ENCODE data around the gene SPDYE8.
"Not testable (repeated sequence)": the region's sequence is repeated elsewhere in the genome, so short reads cannot be mapped to it uniquely, and the experiment has no call there.

The SPDYE8 gene

GRCh38 chr7:72975656-72976286 lies 53.8 kb downstream of the SPDYE8 start:
- H3K9me3 ChIP-seq (ENCODE audit: control insufficient read depth, low read length); H3K4me3 ChIP-seq (ENCODE audit: low read length); H3K27me3 ChIP-seq (ENCODE audit: control insufficient read depth, insufficient read depth, low read length); H3K4me1 ChIP-seq (ENCODE audit: control insufficient read depth, insufficient read depth, low read length); H3K9ac ChIP-seq (ENCODE audit: low read length); H3K36me3 ChIP-seq (ENCODE audit: control insufficient read depth, insufficient read depth, low read length): not testable (repeated sequence)

- not testable (repeated sequence) for H3K9ac ChIP-seq (ENCODE audit: low read length); H3K4me1 ChIP-seq (ENCODE audit: control insufficient read depth, insufficient read depth, low read length); H3K36me3 ChIP-seq (ENCODE audit: control insufficient read depth, insufficient read depth, low read length); H3K9me3 ChIP-seq (ENCODE audit: control insufficient read depth, low read length); H3K4me3 ChIP-seq (ENCODE audit: low read length); H3K27me3 ChIP-seq (ENCODE audit: control insufficient read depth, insufficient read depth, low read length)
Observed at GRCh38 chr7:72974781-72975180, 54.8 kb downstream of the SPDYE8 start.

GRCh38 chr7:72971505-72971904 lies 58.1 kb downstream of the SPDYE8 start:
- not testable (repeated sequence) for H3K9me3 ChIP-seq (ENCODE audit: control insufficient read depth, low read length); H3K27me3 ChIP-seq (ENCODE audit: control insufficient read depth, insufficient read depth, low read length); H3K4me3 ChIP-seq (ENCODE audit: low read length); H3K36me3 ChIP-seq (ENCODE audit: control insufficient read depth, insufficient read depth, low read length); H3K9ac ChIP-seq (ENCODE audit: low read length); H3K4me1 ChIP-seq (ENCODE audit: control insufficient read depth, insufficient read depth, low read length)
